ENCODE measurements around the gene GRID1.

GRCh38 chr10:85645926-85646711 lies 720.5 kb downstream of the GRID1 start:
- TF ChIP-seq POLR2A (IDR thresholded peaks at IDR 0.05): no peak
- TF ChIP-seq, protein P1, sequence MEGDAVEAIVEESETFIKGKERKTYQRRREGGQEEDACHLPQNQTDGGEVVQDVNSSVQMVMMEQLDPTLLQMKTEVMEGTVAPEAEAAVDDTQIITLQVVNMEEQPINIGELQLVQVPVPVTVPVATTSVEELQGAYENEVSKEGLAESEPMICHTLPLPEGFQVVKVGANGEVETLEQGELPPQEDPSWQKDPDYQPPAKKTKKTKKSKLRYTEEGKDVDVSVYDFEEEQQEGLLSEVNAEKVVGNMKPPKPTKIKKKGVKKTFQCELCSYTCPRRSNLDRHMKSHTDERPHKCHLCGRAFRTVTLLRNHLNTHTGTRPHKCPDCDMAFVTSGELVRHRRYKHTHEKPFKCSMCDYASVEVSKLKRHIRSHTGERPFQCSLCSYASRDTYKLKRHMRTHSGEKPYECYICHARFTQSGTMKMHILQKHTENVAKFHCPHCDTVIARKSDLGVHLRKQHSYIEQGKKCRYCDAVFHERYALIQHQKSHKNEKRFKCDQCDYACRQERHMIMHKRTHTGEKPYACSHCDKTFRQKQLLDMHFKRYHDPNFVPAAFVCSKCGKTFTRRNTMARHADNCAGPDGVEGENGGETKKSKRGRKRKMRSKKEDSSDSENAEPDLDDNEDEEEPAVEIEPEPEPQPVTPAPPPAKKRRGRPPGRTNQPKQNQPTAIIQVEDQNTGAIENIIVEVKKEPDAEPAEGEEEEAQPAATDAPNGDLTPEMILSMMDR (IDR thresholded peaks at IDR 0.05): no peak

Measured in esophagus squamous epithelium (tissue), 4 donors.